ENCODE measurements around the gene CYP2U1.

- no peak for TF ChIP-seq POLR2A (IDR thresholded peaks at IDR 0.05)
- TF ChIP-seq, protein P1, sequence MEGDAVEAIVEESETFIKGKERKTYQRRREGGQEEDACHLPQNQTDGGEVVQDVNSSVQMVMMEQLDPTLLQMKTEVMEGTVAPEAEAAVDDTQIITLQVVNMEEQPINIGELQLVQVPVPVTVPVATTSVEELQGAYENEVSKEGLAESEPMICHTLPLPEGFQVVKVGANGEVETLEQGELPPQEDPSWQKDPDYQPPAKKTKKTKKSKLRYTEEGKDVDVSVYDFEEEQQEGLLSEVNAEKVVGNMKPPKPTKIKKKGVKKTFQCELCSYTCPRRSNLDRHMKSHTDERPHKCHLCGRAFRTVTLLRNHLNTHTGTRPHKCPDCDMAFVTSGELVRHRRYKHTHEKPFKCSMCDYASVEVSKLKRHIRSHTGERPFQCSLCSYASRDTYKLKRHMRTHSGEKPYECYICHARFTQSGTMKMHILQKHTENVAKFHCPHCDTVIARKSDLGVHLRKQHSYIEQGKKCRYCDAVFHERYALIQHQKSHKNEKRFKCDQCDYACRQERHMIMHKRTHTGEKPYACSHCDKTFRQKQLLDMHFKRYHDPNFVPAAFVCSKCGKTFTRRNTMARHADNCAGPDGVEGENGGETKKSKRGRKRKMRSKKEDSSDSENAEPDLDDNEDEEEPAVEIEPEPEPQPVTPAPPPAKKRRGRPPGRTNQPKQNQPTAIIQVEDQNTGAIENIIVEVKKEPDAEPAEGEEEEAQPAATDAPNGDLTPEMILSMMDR (IDR thresholded peaks at IDR 0.05 in 4 of 5, conservative IDR thresholded peaks at IDR 0.05 in 1 of 5): no peak
Measured at GRCh38 chr4:107994894-107995293, 63.5 kb downstream of the CYP2U1 start.
